SK-N-SH (cell line): ENCODE data around the gene SLCO1A2. TPM values are rescaled to one million over a fixed set of nuclear protein-coding genes. Genes with fewer than 3 reads are reported as not detected.

Experiments
- CTCF ChIA-PET: fragments of 300-600, 350-600 bp; formaldehyde crosslinking; extraction: SDS; loops from one replicate; lab custom pipeline; 2021; lab: Yijun Ruan, JAX
- POLR2A ChIA-PET: fragments of 350-600 bp; sonication (Branson Sonifier 250); formaldehyde crosslinking; extraction: SDS; loops from one replicate; lab custom pipeline; 2020; ENCODE audit warnings: antibody characterized with exemption, inconsistent platforms; lab: Yijun Ruan, JAX
- DNase-seq: peaks from one replicate; pipeline ENCODE4 v3.0.0; 2012
- H2AFZ ChIP-seq: fragments of 200-600 bp; sonication (generic); 2 replicates; pipeline ENCODE4 v1.8.1; 2016; ENCODE audit warnings: antibody characterized with exemption, mild to moderate bottlenecking, low read depth
- H3F3A ChIP-seq: fragments of 200-600 bp; sonication (generic); replicated peaks from 2 replicates; pipeline ENCODE3; 2016; ENCODE audit warnings: antibody characterized with exemption, mild to moderate bottlenecking; ENCODE audit not compliant: insufficient read depth
- H3K27ac ChIP-seq, 2 experiments: fragments of 200-500 bp in 1 of 2; fragments of 200-600 bp in 1 of 2; sonication (Bioruptor generic) in 1 of 2; sonication (generic), shearing (Covaris generic) in 1 of 2; 2 replicates each; pipeline versions ENCODE4 v1.5.1 to v1.6.1; 2014 to 2016; ENCODE audit warnings: low read depth in 2 of 2, inconsistent platforms in 1 of 2, low read length in 1 of 2, mild to moderate bottlenecking in 1 of 2, mixed read lengths in 1 of 2
- H3K27me3 ChIP-seq: fragments of 200-600 bp; sonication (generic), shearing (Covaris generic); 2 replicates; pipeline ENCODE4 v1.6.1; 2016; ENCODE audit warnings: mixed run types; ENCODE audit not compliant: insufficient read depth
- H3K36me3 ChIP-seq, 2 experiments: fragments of 200-500 bp in 1 of 2; fragments of 200-600 bp in 1 of 2; sonication (Bioruptor generic) in 1 of 2; sonication (generic) in 1 of 2; replicated peaks in 1 of 2; 2 replicates each; pipeline versions ENCODE3 to v1.5.1; 2014 to 2016; ENCODE audit warnings: low read length in 1 of 2, mild to moderate bottlenecking in 1 of 2; ENCODE audit not compliant: insufficient read depth in 2 of 2, control insufficient read depth in 1 of 2
- H3K4me1 ChIP-seq, 2 experiments: fragments of 200-500 bp in 1 of 2; fragments of 200-600 bp in 1 of 2; sonication (Bioruptor generic) in 1 of 2; sonication (generic), shearing (Covaris generic) in 1 of 2; 2 replicates each; pipeline versions ENCODE4 v1.5.1 to v1.6.1; 2014 to 2016; ENCODE audit warnings: low read depth in 1 of 2, low read length in 1 of 2, mixed run types in 1 of 2; ENCODE audit not compliant: insufficient read depth in 2 of 2, control insufficient read depth in 1 of 2
- H3K4me2 ChIP-seq: fragments of 200-600 bp; sonication (generic), shearing (Covaris generic); 2 replicates; pipeline ENCODE4 v1.6.1; 2017; ENCODE audit warnings: mixed run types
- H3K4me3 ChIP-seq, 2 experiments: fragments of 200-500 bp in 1 of 2; fragments of 200-600 bp in 1 of 2; sonication (Bioruptor generic) in 1 of 2; sonication (generic), shearing (Covaris generic) in 1 of 2; 2 replicates each; pipeline versions ENCODE4 v1.5.1 to v1.8.1; 2014 to 2016; ENCODE audit warnings: low read depth in 2 of 2, inconsistent platforms in 1 of 2, low read length in 1 of 2, mild to moderate bottlenecking in 1 of 2, mixed read lengths in 1 of 2, moderate library complexity in 1 of 2
- H3K79me2 ChIP-seq: fragments of 200-600 bp; sonication (generic); 2 replicates; pipeline ENCODE4 v1.8.1; 2017; ENCODE audit warnings: mild to moderate bottlenecking; ENCODE audit not compliant: insufficient read depth
- H3K9ac ChIP-seq: fragments of 200-600 bp; sonication (generic); 2 replicates; pipeline ENCODE4 v1.6.1; 2017; ENCODE audit warnings: mixed run types
- H3K9me2 ChIP-seq: fragments of 200-600 bp; sonication (generic); 2 replicates; pipeline ENCODE4 v1.6.1; 2017; ENCODE audit warnings: mixed run types
- H3K9me3 ChIP-seq: fragments of 200-600 bp; sonication (generic); 2 replicates; pipeline ENCODE4 v1.6.1; 2017; ENCODE audit warnings: mixed run types, mild to moderate bottlenecking, moderate library complexity
- H4K20me1 ChIP-seq: fragments of 200-600 bp; sonication (generic); 2 replicates; pipeline ENCODE4 v1.6.1; 2017; ENCODE audit warnings: mild to moderate bottlenecking, mixed run types; ENCODE audit not compliant: insufficient read depth
- EZH2phosphoT487 ChIP-seq: fragments of 200-600 bp; sonication (generic); IDR thresholded peaks from 2 replicates; pipeline ENCODE4 v1.6.1; 2017; ENCODE audit warnings: low read depth, mixed run types, mild to moderate bottlenecking, antibody characterized with exemption, moderate library complexity, borderline replicate concordance
- FOXJ3 ChIP-seq: sonication (generic); formaldehyde crosslinking; IDR thresholded peaks from 2 replicates; pipeline ENCODE4 v1.5.1; 2020; ENCODE audit warnings: mild to moderate bottlenecking, missing genetic modification reagents
- FOXM1 ChIP-seq: IDR thresholded peaks from 2 replicates; pipeline ENCODE4 v1.4.0; 2012; ENCODE audit warnings: low read depth, mild to moderate bottlenecking
- GABPA ChIP-seq: IDR thresholded peaks from 2 replicates; pipeline ENCODE4 v1.4.0; 2012; ENCODE audit warnings: low read depth, mild to moderate bottlenecking
- GATA2 ChIP-seq: sonication (generic); formaldehyde crosslinking; IDR thresholded peaks from 2 replicates; pipeline ENCODE4 v1.5.0; 2020; ENCODE audit warnings: mild to moderate bottlenecking, missing genetic modification reagents
- MEF2A ChIP-seq: IDR thresholded peaks from 2 replicates; pipeline ENCODE4 v1.4.0; 2012; ENCODE audit warnings: low read depth, borderline replicate concordance
- NRF1 ChIP-seq: IDR thresholded peaks from 2 replicates; pipeline ENCODE4 v1.6.1; 2012; ENCODE audit warnings: low read depth, mild to moderate bottlenecking, low read length
- SMC3 ChIP-seq: IDR thresholded peaks from 2 replicates; pipeline ENCODE4 v1.6.1; 2012; ENCODE audit warnings: low read depth, low read length, improper control_type of control experiment
- WGBS: methylation state at CpG from one replicate; pipeline ENCODE4 v1.1.6; 2017; ENCODE audit warnings: low lambda C conversion rate; 5-methylcytosine and 5-hydroxymethylcytosine counted together
- polyA plus RNA-seq, 3 experiments: library from polyadenylated mRNA; depleted of rRNA; stranded (reverse); fragments of >200 nt; gene quantifications; 2 replicates each; pipeline ENCODE4 v1.2.3, GENCODE V29; 2012
- TF ChIP-seq, protein P1 (sequence below): fragments of 150-350 bp; IDR thresholded peaks from 2 replicates; pipeline ENCODE4 v1.6.1; 2017; ENCODE audit warnings: antibody characterized with exemption, low read length, low read depth, borderline replicate concordance
- TF ChIP-seq, protein P2 (sequence below): fragments of 150-350 bp; IDR thresholded peaks from 2 replicates; pipeline ENCODE4 v1.6.1; 2016; ENCODE audit warnings: mild to moderate bottlenecking, low read depth, low read length
- TF ChIP-seq, protein P3 (sequence below): IDR thresholded peaks from 2 replicates; pipeline ENCODE4 v1.6.1; 2012; ENCODE audit warnings: mild to moderate bottlenecking, low read depth, low read length, moderate library complexity
- TF ChIP-seq, protein P4 (sequence below): IDR thresholded peaks from 2 replicates; pipeline ENCODE4 v1.4.0; 2012; ENCODE audit warnings: low read depth
- TF ChIP-seq, protein P5 (sequence below): fragments of 200-600 bp; sonication (generic); IDR thresholded peaks from 2 replicates; pipeline ENCODE4 v1.6.1; 2017; ENCODE audit warnings: antibody characterized with exemption, mild to moderate bottlenecking, moderate library complexity

SLCO1A2 gene
- polyA plus RNA-seq, 1 of the 3 experiments (the other 2 are of a cell fraction): under 0.01 TPM

DNA sequence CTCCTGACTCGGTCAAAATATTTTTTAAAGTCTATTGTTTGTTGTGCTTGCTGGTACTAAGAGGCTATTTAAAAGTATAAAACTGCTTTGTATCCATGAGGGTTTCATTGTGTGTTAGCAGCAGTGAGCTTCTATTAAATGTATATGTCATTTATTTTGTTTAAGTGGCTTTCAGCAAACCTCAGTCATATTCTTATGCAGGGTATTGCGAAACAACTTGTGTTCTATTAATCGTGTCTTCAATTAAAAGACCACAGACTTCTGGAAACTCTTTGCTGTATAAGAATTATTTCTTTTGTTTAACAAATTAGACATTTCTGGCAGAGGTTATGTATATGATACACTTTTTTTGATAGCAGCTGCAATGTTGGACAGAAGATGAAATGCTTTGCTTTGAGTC is 44.5 kb upstream of the SLCO1A2 start:
- no peak overlapping the region for H2AFZ ChIP-seq
- DNase-seq: no peak
- no peaks in the 10 kb centered on the region for H3K36me3 ChIP-seq
- H3K4me2 ChIP-seq: no peak overlapping the region
- H3K4me1 ChIP-seq: no peaks in the 10 kb centered on the region
- no peaks in the 10 kb centered on the region for H4K20me1 ChIP-seq
- 47% methylated on average over 3 of the region's 3 CpGs for WGBS
- no peak overlapping the region for H3K27ac ChIP-seq
- ChIA-PET CTCF (interaction anchor here (0.7 kb wide), 1 partner anchor 139 kb away, joined by 3 read pairs; no protein-coding TSS in a partner anchor), POLR2A (no interaction called here)
- H3K4me3 ChIP-seq: no peak overlapping the region
- no peak overlapping the region for H3K9ac ChIP-seq
- H3K79me2 ChIP-seq: no peaks in the 10 kb centered on the region
- no peaks in the 10 kb centered on the region for H3K9me2 ChIP-seq
- H3F3A ChIP-seq: no peaks in the 10 kb centered on the region
- H3K9me3 ChIP-seq: no peaks in the 10 kb centered on the region
- no peak for TF ChIP-seq FOXJ3 (CRISPR knock-in tag)
- TF ChIP-seq GATA2: no peak
- no peaks in the 10 kb centered on the region; the same call in 1 of the 2 replicates for H3K27me3 ChIP-seq

DNA sequence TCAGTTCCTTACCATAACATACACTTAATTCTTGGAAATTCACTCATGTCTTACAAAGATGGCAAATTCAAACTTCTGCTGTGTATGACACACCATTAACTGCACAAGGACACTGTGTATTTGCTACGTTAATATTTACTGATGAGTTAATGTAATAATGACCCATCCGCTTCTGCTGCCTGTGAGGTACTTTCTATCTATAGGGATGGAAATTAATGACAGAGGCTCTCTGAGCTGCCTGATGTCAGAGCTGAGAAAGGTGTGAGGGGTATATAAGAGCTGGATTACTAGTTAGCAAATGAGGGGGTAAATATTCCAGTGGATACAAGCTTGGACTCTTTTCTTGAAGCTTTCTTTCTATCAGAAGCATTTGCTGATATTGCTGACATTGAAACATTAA is 37.9 kb upstream of the SLCO1A2 start, which contains the start of gene IAPP:
Gene IAPP (plus strand): TSS at position 301 of the 400 bp plus-strand sequence. CDS start 450 bp downstream, outside the sequence.
- ChIA-PET CTCF (no interaction called here), POLR2A (no interaction called here)
- H3K79me2 ChIP-seq: no peaks in the 10 kb centered on the region
- H3K9me3 ChIP-seq: no peaks in the 10 kb centered on the region
- DNase-seq: no peak
- no peak within 1 kb of the TSS for H3K4me2 ChIP-seq
- H3K27me3 ChIP-seq: no peaks in the 10 kb centered on the region
- WGBS: 31% methylated on average over 2 of the region's 2 CpGs
- TF ChIP-seq GABPA (no peak), SMC3 (no peak)
- TF ChIP-seq, protein P1, sequence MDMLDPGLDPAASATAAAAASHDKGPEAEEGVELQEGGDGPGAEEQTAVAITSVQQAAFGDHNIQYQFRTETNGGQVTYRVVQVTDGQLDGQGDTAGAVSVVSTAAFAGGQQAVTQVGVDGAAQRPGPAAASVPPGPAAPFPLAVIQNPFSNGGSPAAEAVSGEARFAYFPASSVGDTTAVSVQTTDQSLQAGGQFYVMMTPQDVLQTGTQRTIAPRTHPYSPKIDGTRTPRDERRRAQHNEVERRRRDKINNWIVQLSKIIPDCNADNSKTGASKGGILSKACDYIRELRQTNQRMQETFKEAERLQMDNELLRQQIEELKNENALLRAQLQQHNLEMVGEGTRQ: no peak
- no peaks in the 10 kb centered on the region for H3K9me2 ChIP-seq
- no peak within 1 kb of the TSS for H3K9ac ChIP-seq
- no peak within 1 kb of the TSS for H3K27ac ChIP-seq
- no peaks in the 10 kb centered on the region for H3F3A ChIP-seq
- no peaks in the 10 kb centered on the region for H3K4me1 ChIP-seq
- H2AFZ ChIP-seq: no peak within 1 kb of the TSS
- no peaks in the 10 kb centered on the region for H3K36me3 ChIP-seq
- H4K20me1 ChIP-seq: no peaks in the 10 kb centered on the region
- H3K4me3 ChIP-seq: no peak within 1 kb of the TSS

DNA sequence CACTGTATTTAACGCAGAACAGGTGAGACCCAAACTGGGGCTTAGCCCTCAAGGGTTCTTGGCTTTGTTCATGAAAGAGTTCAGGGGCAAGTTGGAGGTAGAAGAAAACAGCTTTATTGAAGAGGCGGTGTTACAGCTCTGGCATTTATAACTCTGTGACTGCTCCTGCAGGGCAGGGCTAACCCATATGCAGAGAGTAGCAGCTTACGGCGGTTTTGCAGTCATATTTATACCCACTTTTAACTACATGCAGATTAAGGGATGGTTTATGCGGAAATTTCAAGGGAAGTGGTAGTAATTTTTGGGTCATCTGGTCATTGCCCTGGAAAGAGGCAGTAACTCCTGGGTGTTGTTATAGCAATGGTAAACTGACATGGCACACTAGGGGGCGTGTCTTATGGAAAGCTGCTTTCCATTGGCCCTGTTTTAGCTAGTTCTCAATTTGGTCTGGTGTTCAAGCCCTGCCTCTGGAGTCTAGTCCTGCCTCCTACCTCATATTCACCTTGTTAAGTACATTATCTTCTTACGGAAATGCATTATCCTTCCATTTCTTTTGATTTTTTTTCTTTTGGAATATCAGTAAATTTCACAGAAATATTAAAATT is 36.2 kb upstream of the SLCO1A2 start:
- Histone ChIP-seq H3K4me1 (no peaks in the 10 kb centered on the region), H3K4me2 (no peak overlapping the region), H3F3A (no peaks in the 10 kb centered on the region), H3K9me3 (no peaks in the 10 kb centered on the region), H3K36me3 (no peaks in the 10 kb centered on the region), H3K4me3 (no peak overlapping the region), H3K27me3 (no peaks in the 10 kb centered on the region), H3K27ac (no peak overlapping the region), H3K9me2 (no peaks in the 10 kb centered on the region), H4K20me1 (no peaks in the 10 kb centered on the region), H2AFZ (no peak overlapping the region), H3K9ac (no peak overlapping the region), H3K79me2 (no peaks in the 10 kb centered on the region)
- ChIA-PET CTCF (interaction anchor here (0.6 kb wide), 1 partner anchor 67 kb away, joined by 3 read pairs; no protein-coding TSS in a partner anchor), POLR2A (no interaction called here)
- WGBS: 39% methylated on average over 7 of the region's 7 CpGs
- no peak for DNase-seq
- TF ChIP-seq, protein P2, sequence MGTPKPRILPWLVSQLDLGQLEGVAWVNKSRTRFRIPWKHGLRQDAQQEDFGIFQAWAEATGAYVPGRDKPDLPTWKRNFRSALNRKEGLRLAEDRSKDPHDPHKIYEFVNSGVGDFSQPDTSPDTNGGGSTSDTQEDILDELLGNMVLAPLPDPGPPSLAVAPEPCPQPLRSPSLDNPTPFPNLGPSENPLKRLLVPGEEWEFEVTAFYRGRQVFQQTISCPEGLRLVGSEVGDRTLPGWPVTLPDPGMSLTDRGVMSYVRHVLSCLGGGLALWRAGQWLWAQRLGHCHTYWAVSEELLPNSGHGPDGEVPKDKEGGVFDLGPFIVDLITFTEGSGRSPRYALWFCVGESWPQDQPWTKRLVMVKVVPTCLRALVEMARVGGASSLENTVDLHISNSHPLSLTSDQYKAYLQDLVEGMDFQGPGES: no peak
- TF ChIP-seq, protein P3, sequence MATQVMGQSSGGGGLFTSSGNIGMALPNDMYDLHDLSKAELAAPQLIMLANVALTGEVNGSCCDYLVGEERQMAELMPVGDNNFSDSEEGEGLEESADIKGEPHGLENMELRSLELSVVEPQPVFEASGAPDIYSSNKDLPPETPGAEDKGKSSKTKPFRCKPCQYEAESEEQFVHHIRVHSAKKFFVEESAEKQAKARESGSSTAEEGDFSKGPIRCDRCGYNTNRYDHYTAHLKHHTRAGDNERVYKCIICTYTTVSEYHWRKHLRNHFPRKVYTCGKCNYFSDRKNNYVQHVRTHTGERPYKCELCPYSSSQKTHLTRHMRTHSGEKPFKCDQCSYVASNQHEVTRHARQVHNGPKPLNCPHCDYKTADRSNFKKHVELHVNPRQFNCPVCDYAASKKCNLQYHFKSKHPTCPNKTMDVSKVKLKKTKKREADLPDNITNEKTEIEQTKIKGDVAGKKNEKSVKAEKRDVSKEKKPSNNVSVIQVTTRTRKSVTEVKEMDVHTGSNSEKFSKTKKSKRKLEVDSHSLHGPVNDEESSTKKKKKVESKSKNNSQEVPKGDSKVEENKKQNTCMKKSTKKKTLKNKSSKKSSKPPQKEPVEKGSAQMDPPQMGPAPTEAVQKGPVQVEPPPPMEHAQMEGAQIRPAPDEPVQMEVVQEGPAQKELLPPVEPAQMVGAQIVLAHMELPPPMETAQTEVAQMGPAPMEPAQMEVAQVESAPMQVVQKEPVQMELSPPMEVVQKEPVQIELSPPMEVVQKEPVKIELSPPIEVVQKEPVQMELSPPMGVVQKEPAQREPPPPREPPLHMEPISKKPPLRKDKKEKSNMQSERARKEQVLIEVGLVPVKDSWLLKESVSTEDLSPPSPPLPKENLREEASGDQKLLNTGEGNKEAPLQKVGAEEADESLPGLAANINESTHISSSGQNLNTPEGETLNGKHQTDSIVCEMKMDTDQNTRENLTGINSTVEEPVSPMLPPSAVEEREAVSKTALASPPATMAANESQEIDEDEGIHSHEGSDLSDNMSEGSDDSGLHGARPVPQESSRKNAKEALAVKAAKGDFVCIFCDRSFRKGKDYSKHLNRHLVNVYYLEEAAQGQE: no peak
- TF ChIP-seq, protein P4, sequence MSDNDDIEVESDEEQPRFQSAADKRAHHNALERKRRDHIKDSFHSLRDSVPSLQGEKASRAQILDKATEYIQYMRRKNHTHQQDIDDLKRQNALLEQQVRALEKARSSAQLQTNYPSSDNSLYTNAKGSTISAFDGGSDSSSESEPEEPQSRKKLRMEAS: no peak
- TF ChIP-seq NRF1 (no peak), MEF2A (no peak), EZH2phosphoT487 (no peak), FOXM1 (no peak)
- TF ChIP-seq, protein P5, sequence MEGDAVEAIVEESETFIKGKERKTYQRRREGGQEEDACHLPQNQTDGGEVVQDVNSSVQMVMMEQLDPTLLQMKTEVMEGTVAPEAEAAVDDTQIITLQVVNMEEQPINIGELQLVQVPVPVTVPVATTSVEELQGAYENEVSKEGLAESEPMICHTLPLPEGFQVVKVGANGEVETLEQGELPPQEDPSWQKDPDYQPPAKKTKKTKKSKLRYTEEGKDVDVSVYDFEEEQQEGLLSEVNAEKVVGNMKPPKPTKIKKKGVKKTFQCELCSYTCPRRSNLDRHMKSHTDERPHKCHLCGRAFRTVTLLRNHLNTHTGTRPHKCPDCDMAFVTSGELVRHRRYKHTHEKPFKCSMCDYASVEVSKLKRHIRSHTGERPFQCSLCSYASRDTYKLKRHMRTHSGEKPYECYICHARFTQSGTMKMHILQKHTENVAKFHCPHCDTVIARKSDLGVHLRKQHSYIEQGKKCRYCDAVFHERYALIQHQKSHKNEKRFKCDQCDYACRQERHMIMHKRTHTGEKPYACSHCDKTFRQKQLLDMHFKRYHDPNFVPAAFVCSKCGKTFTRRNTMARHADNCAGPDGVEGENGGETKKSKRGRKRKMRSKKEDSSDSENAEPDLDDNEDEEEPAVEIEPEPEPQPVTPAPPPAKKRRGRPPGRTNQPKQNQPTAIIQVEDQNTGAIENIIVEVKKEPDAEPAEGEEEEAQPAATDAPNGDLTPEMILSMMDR: no peak
